B cell (primary cell): ENCODE results near the gene EMP1. TPM values are rescaled to one million over a fixed set of nuclear protein-coding genes. Genes with fewer than 3 reads are reported as not detected.

ENCODE experiments used
- ATAC-seq: fragments of 200-7000 bp; cut with Tn5 transposase; one replicate; pipeline ENCODE4 v1.10.0; 2021; ENCODE audit warnings: low read depth, mild to moderate bottlenecking, moderate number of reproducible peaks, moderate library complexity
- CTCF ChIA-PET: fragments of 350-600 bp; sonication (Branson Sonifier 250); formaldehyde crosslinking; loops from one replicate; lab custom pipeline; 2021; ENCODE audit warnings: antibody characterized with exemption, inconsistent platforms; lab: Charles Lee
- POLR2A ChIA-PET: fragments of 350-600 bp; sonication (Branson Sonifier 250); formaldehyde crosslinking; loops from one replicate; lab custom pipeline; 2021; ENCODE audit warnings: antibody characterized with exemption; lab: Charles Lee
- DNase-seq: peaks from one replicate; pipeline ENCODE4 v3.0.0; 2013
- H2AFZ ChIP-seq: 2 replicates; pipeline ENCODE4 v1.6.1; 2012; ENCODE audit warnings: mild to moderate bottlenecking, low read depth, low read length; ENCODE audit not compliant: insufficient read depth, poor library complexity, severe bottlenecking
- H3K27ac ChIP-seq, 2 donors: 1 replicate in 1 of 2; 2 replicates in 1 of 2; pipeline ENCODE4 v1.5.1; 2012 to 2013; ENCODE audit warnings: low read length in 2 of 2, mild to moderate bottlenecking in 2 of 2, moderate library complexity in 1 of 2
- H3K27me3 ChIP-seq, 4 experiments: fragments of 200-600 bp in 1 of 4; sonication (generic) in 1 of 4; replicated peaks in 1 of 4; 1 replicate in 2 of 4; 2 replicates in 2 of 4; pipeline versions ENCODE4 v1.6.1 to v1.7.0; 2013 to 2016; ENCODE audit warnings: low read length in 3 of 4, mild to moderate bottlenecking in 2 of 4, mixed read lengths in 1 of 4, moderate library complexity in 1 of 4; ENCODE audit not compliant: insufficient read depth in 4 of 4, control insufficient read depth in 3 of 4; ENCODE audit errors: control extremely low read depth in 1 of 4
- H3K36me3 ChIP-seq, 2 experiments: replicated peaks in 1 of 2; 1 replicate in 1 of 2; 2 replicates in 1 of 2; pipeline versions ENCODE4 v1.6.1 to v1.7.1; 2013; ENCODE audit warnings: low read length in 1 of 2; ENCODE audit not compliant: insufficient read depth in 2 of 2, control insufficient read depth in 1 of 2; ENCODE audit errors: control extremely low read depth in 1 of 2, extremely low read depth in 1 of 2
- H3K4me1 ChIP-seq, 2 donors: fragments of 200-600 bp in 1 of 2; sonication (generic) in 1 of 2; 1 replicate in 1 of 2; 2 replicates in 1 of 2; pipeline versions ENCODE4 v1.5.1 to v1.6.1; 2013 to 2017; ENCODE audit warnings: low read length in 2 of 2; ENCODE audit not compliant: control insufficient read depth in 2 of 2, insufficient read depth in 2 of 2
- H3K4me2 ChIP-seq: replicated peaks from 2 replicates; pipeline ENCODE3; 2012; ENCODE audit warnings: mild to moderate bottlenecking, low read depth, low read length; ENCODE audit not compliant: poor library complexity, severe bottlenecking
- H3K4me3 ChIP-seq, 5 experiments: fragments of 200-600 bp in 1 of 5; sonication (generic) in 1 of 5; 1 replicate in 3 of 5; 2 replicates in 2 of 5; pipeline versions ENCODE4 v1.5.1 to v1.7.0; 2011 to 2016; ENCODE audit warnings: low read length in 4 of 5, mild to moderate bottlenecking in 4 of 5, low read depth in 2 of 5, control low read depth in 1 of 5, moderate library complexity in 1 of 5; ENCODE audit not compliant: insufficient read depth in 1 of 5; ENCODE audit errors: control extremely low read depth in 1 of 5, extremely low read depth in 1 of 5
- H3K79me2 ChIP-seq: fragments of 200-600 bp; sonication (generic); one replicate; pipeline ENCODE4 v1.6.0; 2016; ENCODE audit warnings: low read length; ENCODE audit not compliant: control insufficient read depth, insufficient read depth
- H3K9ac ChIP-seq: fragments of 200-600 bp; sonication (generic); 2 replicates; pipeline ENCODE4 v1.6.1; 2017; ENCODE audit warnings: mild to moderate bottlenecking, low read length, moderate library complexity
- H3K9me3 ChIP-seq, 3 donors: one replicate each; pipeline versions ENCODE4 v1.6.1 to v1.7.1; 2013; ENCODE audit warnings: low read length in 2 of 3; ENCODE audit not compliant: control insufficient read depth in 2 of 3, insufficient read depth in 1 of 3; ENCODE audit errors: control extremely low read depth in 1 of 3
- H4K20me1 ChIP-seq: 2 replicates; pipeline ENCODE4 v1.6.0; 2012; ENCODE audit warnings: mild to moderate bottlenecking, low read length; ENCODE audit not compliant: insufficient read depth, control insufficient read depth, poor library complexity, severe bottlenecking
- H3K27ac Mint-ChIP-seq: one replicate; pipeline ENCODE4 v1.8.0; 2021; ENCODE audit warnings: mixed read lengths
- H3K27me3 Mint-ChIP-seq: one replicate; pipeline ENCODE4 v1.8.0; 2021; ENCODE audit warnings: mixed read lengths
- H3K4me1 Mint-ChIP-seq: one replicate; pipeline ENCODE4 v1.8.0; 2021; ENCODE audit warnings: mixed read lengths
- H3K4me3 Mint-ChIP-seq: one replicate; pipeline ENCODE4 v1.8.0; 2021; ENCODE audit warnings: mixed read lengths
- H3K9me3 Mint-ChIP-seq: one replicate; pipeline ENCODE4 v1.8.0; 2022; ENCODE audit warnings: mixed read lengths; ENCODE audit not compliant: insufficient read depth
- EZH2 ChIP-seq: IDR thresholded peaks from 2 replicates; pipeline ENCODE4 v1.6.1; 2012; ENCODE audit warnings: borderline replicate concordance, low read depth, mild to moderate bottlenecking, moderate library complexity, low read length; ENCODE audit not compliant: insufficient read depth, poor library complexity, severe bottlenecking
- WGBS: methylation state at CpG from one replicate; pipeline ENCODE4 v1.1.5; 2013; ENCODE audit warnings: missing lambda C conversion rate; ENCODE audit not compliant: insufficient coverage; 5-methylcytosine and 5-hydroxymethylcytosine counted together
- intact Hi-C: fragments of 100-400 bp; cut with micrococcal nuclease; formaldehyde crosslinking; loops from one replicate; pipeline ENCODE4 v1.10.0; 2022
- polyA plus RNA-seq: library from polyadenylated mRNA; depleted of rRNA; stranded (reverse); fragments of >200 nt; gene quantifications from 2 replicates; pipeline ENCODE4 v1.2.3, GENCODE V29; 2012
- total RNA-seq, 2 donors: library from RNA; stranded (reverse); fragments of 120-200 nt in 1 of 2; gene quantifications; 1 replicate in 1 of 2; 2 replicates in 1 of 2; pipeline versions ENCODE4 v1.2.3 to v1.2.4, GENCODE V29; 2013 to 2022
- TF ChIP-seq, protein P1 (sequence below): fragments of 200-600 bp; IDR thresholded peaks from one replicate; pipeline ENCODE4 v1.8.0; 2022; ENCODE audit warnings: antibody characterized with exemption, mild to moderate bottlenecking

The EMP1 gene
- total and polyA plus RNA-seq, 2 donors (not counting 1 experiment from before 2014, with no cell fraction given), result 0.07 to 0.64 TPM

DNA sequence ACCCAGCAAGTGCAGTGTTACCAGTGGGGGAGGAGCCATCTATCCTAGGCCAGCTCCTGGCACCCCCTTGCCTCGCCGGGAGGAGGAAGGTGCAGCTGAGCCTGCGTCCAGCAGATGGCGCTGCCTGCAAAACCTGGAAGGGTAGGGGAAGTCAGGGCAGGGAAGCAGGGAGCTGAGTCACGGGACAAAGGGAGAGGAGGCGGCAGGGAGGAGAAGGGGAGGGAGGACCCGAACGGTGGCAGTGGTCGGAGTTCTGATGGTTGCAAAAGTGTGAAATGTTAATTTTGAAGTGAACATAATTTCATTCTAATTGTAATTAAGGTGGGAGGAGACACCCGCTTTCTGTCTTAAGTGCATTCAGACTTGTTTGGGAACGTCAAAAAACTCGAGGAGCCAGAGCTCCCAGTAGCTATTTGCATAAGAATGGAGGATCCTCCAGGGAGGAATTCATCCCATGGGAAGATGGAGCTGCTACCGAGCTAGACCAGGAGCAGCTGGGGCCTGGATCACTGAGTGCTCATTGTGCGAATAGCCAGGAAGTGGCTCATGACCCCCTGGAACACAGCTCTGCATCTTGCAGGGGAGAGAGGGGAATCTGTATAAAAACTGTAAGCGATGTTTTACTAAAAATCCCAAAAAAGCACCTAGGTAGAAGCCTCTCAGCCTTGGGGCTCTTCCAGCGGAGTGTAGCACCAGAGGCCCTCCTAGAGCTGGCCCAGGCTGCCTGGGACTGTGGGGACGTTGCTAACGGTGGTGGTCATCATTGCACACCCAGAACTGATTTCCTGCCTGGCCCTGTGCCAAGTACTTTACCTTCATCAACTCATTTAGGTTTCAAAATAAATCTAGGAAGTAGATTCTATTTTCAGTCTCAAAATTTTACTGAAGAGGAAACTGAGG lies 59.5 kb downstream of the EMP1 start:
- ATAC-seq (peak; percentile 96), DNase-seq (peak; percentile 75)
- Histone ChIP-seq H3K36me3 (no peaks in the 10 kb centered on the region), H3K4me2 (peak overlapping the region; percentile 41), H3K27ac (no peak overlapping the region), H3K9ac (no peak overlapping the region), H3K4me3 (no peak overlapping the region), H3K4me1 (peaks cover 3 to 4% of the 10 kb centered on the region in 2 donors), H3K79me2 (no peaks in the 10 kb centered on the region), H3K9me3 (no peaks in the 10 kb centered on the region), H4K20me1 (no peaks in the 10 kb centered on the region), H3K27me3 (peaks cover 0 to 3% (median 0%) of the 10 kb centered on the region in 4 experiments), H2AFZ (no peak overlapping the region)
- ChIA-PET POLR2A (interaction anchor here (0.7 kb wide), 1 partner anchor 169 kb away, joined by 3 read pairs; no protein-coding TSS in a partner anchor), CTCF (interaction anchor here (0.5 to 3.5 kb wide), 25 partner anchors 10 to 910 kb away, joined by 3 to 21 read pairs (median 3); no protein-coding TSS in a partner anchor)
- Mint-ChIP-seq H3K9me3 (no peaks in the 10 kb centered on the region), H3K27me3 (peaks cover 14% of the 10 kb centered on the region), H3K4me1 (peaks cover 4% of the 10 kb centered on the region), H3K4me3 (peak overlapping the region; percentile 33), H3K27ac (no peak overlapping the region)
- intact Hi-C loops, result no loop called here
- 27% methylated on average over 16 of the region's 18 CpGs for WGBS
- TF ChIP-seq, protein P1, sequence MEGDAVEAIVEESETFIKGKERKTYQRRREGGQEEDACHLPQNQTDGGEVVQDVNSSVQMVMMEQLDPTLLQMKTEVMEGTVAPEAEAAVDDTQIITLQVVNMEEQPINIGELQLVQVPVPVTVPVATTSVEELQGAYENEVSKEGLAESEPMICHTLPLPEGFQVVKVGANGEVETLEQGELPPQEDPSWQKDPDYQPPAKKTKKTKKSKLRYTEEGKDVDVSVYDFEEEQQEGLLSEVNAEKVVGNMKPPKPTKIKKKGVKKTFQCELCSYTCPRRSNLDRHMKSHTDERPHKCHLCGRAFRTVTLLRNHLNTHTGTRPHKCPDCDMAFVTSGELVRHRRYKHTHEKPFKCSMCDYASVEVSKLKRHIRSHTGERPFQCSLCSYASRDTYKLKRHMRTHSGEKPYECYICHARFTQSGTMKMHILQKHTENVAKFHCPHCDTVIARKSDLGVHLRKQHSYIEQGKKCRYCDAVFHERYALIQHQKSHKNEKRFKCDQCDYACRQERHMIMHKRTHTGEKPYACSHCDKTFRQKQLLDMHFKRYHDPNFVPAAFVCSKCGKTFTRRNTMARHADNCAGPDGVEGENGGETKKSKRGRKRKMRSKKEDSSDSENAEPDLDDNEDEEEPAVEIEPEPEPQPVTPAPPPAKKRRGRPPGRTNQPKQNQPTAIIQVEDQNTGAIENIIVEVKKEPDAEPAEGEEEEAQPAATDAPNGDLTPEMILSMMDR, result peak; percentile 96
- no peak for TF ChIP-seq EZH2

- H3K27ac ChIP-seq, result no peak overlapping the region
- H3K36me3 ChIP-seq, result no peaks in the 10 kb centered on the region
- no peaks in the 10 kb centered on the region for H3K79me2 ChIP-seq
- Mint-ChIP-seq H3K4me3 (no peak overlapping the region), H3K27me3 (peaks cover 12% of the 10 kb centered on the region), H3K4me1 (peaks cover 4% of the 10 kb centered on the region), H3K27ac (no peak overlapping the region), H3K9me3 (no peaks in the 10 kb centered on the region)
- no peak overlapping the region for H3K4me2 ChIP-seq
- intact Hi-C loops, result no loop called here
- H3K9ac ChIP-seq, result no peak overlapping the region
- POLR2A ChIA-PET, result no interaction called here
- TF ChIP-seq EZH2, result no peak
- TF ChIP-seq, protein P1, result no peak
- H3K4me3 ChIP-seq, result no peak overlapping the region
- CTCF ChIA-PET, result interaction anchor here (0.8 to 3.5 kb wide), 8 partner anchors 11 to 340 kb away, joined by 3 to 21 read pairs (median 8); no protein-coding TSS in a partner anchor
- peaks cover 0 to 3% (median 0%) of the 10 kb centered on the region in 4 experiments for H3K27me3 ChIP-seq
- ATAC-seq (no peak), DNase-seq (no peak)
- no peaks in the 10 kb centered on the region for H4K20me1 ChIP-seq
- H2AFZ ChIP-seq, result no peak overlapping the region
- peaks cover 3 to 4% of the 10 kb centered on the region in 2 donors for H3K4me1 ChIP-seq
- 91% methylated on average over 4 of the region's 4 CpGs for WGBS
- no peaks in the 10 kb centered on the region for H3K9me3 ChIP-seq
Observed at GRCh38 chr12:13256692-13257045, 60.1 kb downstream of the EMP1 start.
